Neural progenitor cell (in vitro differentiated cells): ENCODE measurements around the gene TNNI3K. TPM values are rescaled to one million over a fixed set of nuclear protein-coding genes. Genes with fewer than 3 reads are reported as not detected.

ENCODE experiments used
- DNase-seq: peaks from one replicate; pipeline ENCODE4 v3.0.0-alpha.2; 2016; ENCODE audit warnings: low spot score
- H2AFZ ChIP-seq: fragments of 200-600 bp; sonication (generic); replicated peaks from 2 replicates; pipeline ENCODE4 v1.6.1; 2016; ENCODE audit warnings: antibody characterized with exemption
- H3F3A ChIP-seq: fragments of 200-600 bp; sonication (generic); 2 replicates; pipeline ENCODE4 v1.6.1; 2016; ENCODE audit warnings: antibody characterized with exemption, low read depth
- H3K27ac ChIP-seq: fragments of 200-600 bp; sonication (generic); 2 replicates; pipeline ENCODE4 v1.5.1; 2016; ENCODE audit warnings: mild to moderate bottlenecking
- H3K27me3 ChIP-seq: fragments of 200-600 bp; sonication (generic); 2 replicates; pipeline ENCODE4 v1.6.1; 2016; ENCODE audit warnings: mild to moderate bottlenecking, moderate library complexity
- H3K36me3 ChIP-seq: fragments of 200-600 bp; sonication (generic); 2 replicates; pipeline ENCODE4 v1.5.1; 2016
- H3K4me1 ChIP-seq: fragments of 200-600 bp; sonication (generic); 2 replicates; pipeline ENCODE4 v1.6.1; 2016; ENCODE audit warnings: mixed run types
- H3K4me2 ChIP-seq: fragments of 200-600 bp; sonication (generic); 2 replicates; pipeline ENCODE4 v1.6.1; 2016
- H3K4me3 ChIP-seq: fragments of 200-600 bp; sonication (generic); 2 replicates; pipeline ENCODE4 v1.5.1; 2016
- H3K79me2 ChIP-seq: fragments of 200-600 bp; sonication (generic); 2 replicates; pipeline ENCODE4 v1.6.1; 2016; ENCODE audit warnings: low read depth
- H3K9ac ChIP-seq: fragments of 200-600 bp; sonication (generic); 2 replicates; pipeline ENCODE4 v1.6.1; 2016
- H3K9me3 ChIP-seq: fragments of 200-600 bp; sonication (generic); 2 replicates; pipeline ENCODE4 v1.5.1; 2016; ENCODE audit warnings: low read depth
- H4K20me1 ChIP-seq: fragments of 200-600 bp; sonication (generic); 2 replicates; pipeline ENCODE4 v1.6.1; 2016; ENCODE audit warnings: low read depth
- H3K27ac Mint-ChIP-seq: 3 replicates; pipeline ENCODE4 v1.8.0; 2021; ENCODE audit warnings: mixed read lengths
- H3K27me3 Mint-ChIP-seq: 2 replicates; pipeline ENCODE4 v1.8.0; 2022; ENCODE audit warnings: low read depth, mild to moderate bottlenecking, inconsistent platforms, moderate library complexity, mixed read lengths; ENCODE audit not compliant: insufficient read depth
- H3K36me3 Mint-ChIP-seq: 3 replicates; pipeline ENCODE4 v1.8.0; 2021; ENCODE audit warnings: mixed read lengths
- H3K4me1 Mint-ChIP-seq: 3 replicates; pipeline ENCODE4 v1.8.0; 2021; ENCODE audit warnings: mixed read lengths
- H3K4me3 Mint-ChIP-seq: 3 replicates; pipeline ENCODE4 v1.8.0; 2021; ENCODE audit warnings: mild to moderate bottlenecking, moderate library complexity, mixed read lengths
- H3K9me3 Mint-ChIP-seq: 3 replicates; pipeline ENCODE4 v1.8.0; 2020; ENCODE audit warnings: mixed read lengths
- CTCF ChIP-seq: fragments of 200-600 bp; sonication (generic); IDR thresholded peaks from 2 replicates; pipeline ENCODE4 v1.5.1; 2017; ENCODE audit warnings: antibody characterized with exemption, mild to moderate bottlenecking
- EZH2 ChIP-seq: fragments of 200-600 bp; sonication (generic); IDR thresholded peaks from 2 replicates; pipeline ENCODE4 v1.6.1; 2017; ENCODE audit warnings: antibody characterized with exemption, mild to moderate bottlenecking, moderate library complexity
- EZH2phosphoT487 ChIP-seq: fragments of 200-600 bp; sonication (generic); IDR thresholded peaks from 2 replicates; pipeline ENCODE4 v1.6.1; 2017; ENCODE audit warnings: antibody characterized with exemption
- total RNA-seq: library from RNA; depleted of rRNA; stranded (reverse); fragments of >200 nt; gene quantifications from 2 replicates; pipeline ENCODE4 v1.2.3, GENCODE V29; 2015; ENCODE audit warnings: low replicate concordance

Gene TNNI3K
- total RNA-seq, 1 donor from 2014 or later: 1.9 TPM

- H3K36me3 Mint-ChIP-seq: no peaks in the 10 kb centered on the region
- no peak overlapping the region for H2AFZ ChIP-seq
- no peak overlapping the region for H3K4me2 ChIP-seq
- H3K4me1 ChIP-seq: no peaks in the 10 kb centered on the region
- H3K9ac ChIP-seq: no peak overlapping the region
- no peaks in the 10 kb centered on the region for H3K36me3 ChIP-seq
- H3K9me3 Mint-ChIP-seq: peaks cover 11% of the 10 kb centered on the region
- H4K20me1 ChIP-seq: no peaks in the 10 kb centered on the region
- no peak overlapping the region for H3K4me3 Mint-ChIP-seq
- no peak for DNase-seq
- no peaks in the 10 kb centered on the region for H3K27me3 ChIP-seq
- TF ChIP-seq EZH2 (no peak), CTCF (no peak), EZH2phosphoT487 (no peak)
- no peaks in the 10 kb centered on the region for H3K79me2 ChIP-seq
- H3K27me3 Mint-ChIP-seq: no peaks in the 10 kb centered on the region
- H3K27ac Mint-ChIP-seq: no peak overlapping the region
- H3K4me3 ChIP-seq: no peak overlapping the region
- H3K9me3 ChIP-seq: no peaks in the 10 kb centered on the region
- no peaks in the 10 kb centered on the region for H3F3A ChIP-seq
- H3K4me1 Mint-ChIP-seq: no peaks in the 10 kb centered on the region
- no peak overlapping the region for H3K27ac ChIP-seq
Measured at GRCh38 chr1:74286414-74286813, 51.2 kb downstream of the TNNI3K start.

- H2AFZ ChIP-seq: no peak overlapping the region
Measured at GRCh38 chr1:74314438-74314837, 79.3 kb downstream of the TNNI3K start.

GRCh38 chr1:74316302-74316701, 81.1 kb downstream of the TNNI3K start:
- Mint-ChIP-seq H3K4me1 (peaks cover 14% of the 10 kb centered on the region), H3K36me3 (peaks cover 2% of the 10 kb centered on the region), H3K9me3 (peaks cover 3% of the 10 kb centered on the region), H3K4me3 (no peak overlapping the region), H3K27me3 (no peaks in the 10 kb centered on the region), H3K27ac (peak overlapping the region; percentile 21)
- Histone ChIP-seq H3K27me3 (no peaks in the 10 kb centered on the region), H3K4me1 (peaks cover 5% of the 10 kb centered on the region), H4K20me1 (no peaks in the 10 kb centered on the region), H3K27ac (no peak overlapping the region), H3K79me2 (no peaks in the 10 kb centered on the region), H3K9ac (no peak overlapping the region), H3K4me3 (no peak overlapping the region), H2AFZ (no peak overlapping the region), H3K36me3 (no peaks in the 10 kb centered on the region), H3K4me2 (no peak overlapping the region), H3F3A (no peaks in the 10 kb centered on the region), H3K9me3 (no peaks in the 10 kb centered on the region)
- DNase-seq: no peak
- no peak for TF ChIP-seq EZH2
- no peak for TF ChIP-seq EZH2phosphoT487
- TF ChIP-seq CTCF: no peak

More at GRCh38 chr1:74314438-74314837, 79.3 kb downstream of the TNNI3K start:
- Histone ChIP-seq H3K4me3 (no peak overlapping the region), H3K9ac (no peak overlapping the region), H3K27me3 (no peaks in the 10 kb centered on the region), H3F3A (no peaks in the 10 kb centered on the region), H3K79me2 (no peaks in the 10 kb centered on the region), H3K4me1 (peaks cover 5% of the 10 kb centered on the region), H4K20me1 (no peaks in the 10 kb centered on the region), H3K9me3 (no peaks in the 10 kb centered on the region), H3K4me2 (no peak overlapping the region), H3K27ac (no peak overlapping the region), H3K36me3 (no peaks in the 10 kb centered on the region)
- Mint-ChIP-seq H3K9me3 (peaks cover 12% of the 10 kb centered on the region), H3K4me3 (no peak overlapping the region), H3K27me3 (no peaks in the 10 kb centered on the region), H3K4me1 (peaks cover 8% of the 10 kb centered on the region), H3K36me3 (peaks cover 6% of the 10 kb centered on the region), H3K27ac (no peak overlapping the region)
- no peak for DNase-seq
- no peak for TF ChIP-seq EZH2
- no peak for TF ChIP-seq EZH2phosphoT487
- TF ChIP-seq CTCF: no peak
